Central memory CD4-positive, alpha-beta T cell (primary cell): ENCODE measurements around the gene LAX1.

Experiments used
- DNase-seq: peaks from one replicate; pipeline ENCODE4 v3.0.0; 2022

Gene LAX1

DNA sequence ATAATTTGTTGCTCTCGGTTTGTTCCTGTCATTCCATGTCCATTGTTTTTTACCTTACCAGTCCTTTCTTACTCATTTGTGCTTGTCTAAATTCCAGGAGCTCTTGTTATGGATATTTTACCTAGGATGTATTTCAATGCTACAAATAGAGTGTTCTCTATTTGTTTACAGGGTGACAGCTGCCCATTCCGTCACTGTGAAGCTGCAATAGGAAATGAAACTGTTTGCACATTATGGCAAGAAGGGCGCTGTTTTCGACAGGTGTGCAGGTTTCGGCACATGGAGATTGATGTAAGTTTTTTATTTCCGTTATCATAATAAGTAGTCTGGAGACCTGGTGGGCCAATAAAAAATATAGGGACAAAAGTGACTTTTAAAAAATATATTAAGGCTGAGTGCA lies 53.4 kb downstream of the LAX1 start:
- no peak for DNase-seq

- no peak for DNase-seq
Observed at GRCh38 chr1:203823306-203823705, 58.3 kb downstream of the LAX1 start.
